Right renal cortex interstitium (tissue), 3 donors: ENCODE results near the gene UNC5B. TPM values are rescaled to one million over a fixed set of nuclear protein-coding genes. Genes with fewer than 3 reads are reported as not detected.

ENCODE experiments used
- DNase-seq, 3 donors: peaks; one replicate each; pipeline ENCODE4 v3.0.0-alpha.2; 2013; ENCODE audit warnings: low read depth in 3 of 3, low spot score in 2 of 3
- polyA plus RNA-seq, 3 donors: library from polyadenylated mRNA; unstranded; fragments of 120-200 nt; gene quantifications; one replicate each; pipeline ENCODE4 v1.2.1, GENCODE V29; 2013; ENCODE audit not compliant: insufficient read length in 3 of 3

The UNC5B gene
- polyA plus RNA-seq, 3 donors: 48.3 to 65.0 (median 49.0) TPM

DNA sequence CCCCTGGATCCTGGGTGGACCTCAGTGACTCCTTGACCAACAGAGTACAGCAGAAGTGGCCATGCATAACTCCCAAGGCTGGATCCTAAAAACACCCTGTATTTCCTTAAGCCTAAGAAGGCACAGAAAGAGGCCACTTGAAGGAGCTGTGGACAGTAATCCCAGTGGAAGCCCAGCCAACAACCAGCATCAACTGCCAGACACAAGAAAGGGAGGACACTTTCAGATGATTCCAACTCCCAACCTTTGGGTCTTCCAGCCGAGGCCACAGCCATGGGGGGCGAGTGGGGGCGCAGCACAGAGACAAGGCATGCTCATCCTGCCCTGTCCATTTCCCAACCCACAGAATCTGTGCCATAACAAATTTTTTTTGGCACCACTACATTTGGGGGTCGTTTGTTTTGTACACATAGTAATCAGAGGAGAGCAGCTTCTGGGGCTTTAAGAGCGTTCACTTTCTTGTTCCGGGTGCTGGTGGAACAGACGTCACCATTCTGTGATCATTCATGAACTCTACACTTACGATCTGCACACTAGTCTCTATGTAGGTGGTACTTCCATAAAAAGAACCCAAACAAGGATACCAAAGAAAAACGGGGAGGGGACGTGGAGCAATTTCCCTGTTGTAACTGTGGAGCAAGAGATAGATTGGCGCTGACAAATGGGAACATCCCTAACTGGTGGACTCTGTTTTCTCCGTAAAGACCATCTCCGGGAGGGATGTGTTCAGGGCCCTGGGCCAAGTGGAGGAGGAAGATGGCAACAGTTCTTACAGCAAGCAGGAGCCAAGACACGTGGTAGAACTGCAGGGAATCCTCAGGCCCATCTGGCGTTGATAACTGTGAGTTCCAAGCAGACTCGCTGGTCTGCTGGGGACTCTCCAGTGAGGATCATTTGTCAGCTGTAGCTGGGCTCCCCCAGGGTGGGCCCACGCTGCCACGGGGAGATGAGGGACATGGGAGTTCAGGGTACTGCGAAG, 100.7 kb downstream of the UNC5B start:
- no peak for DNase-seq

DNA sequence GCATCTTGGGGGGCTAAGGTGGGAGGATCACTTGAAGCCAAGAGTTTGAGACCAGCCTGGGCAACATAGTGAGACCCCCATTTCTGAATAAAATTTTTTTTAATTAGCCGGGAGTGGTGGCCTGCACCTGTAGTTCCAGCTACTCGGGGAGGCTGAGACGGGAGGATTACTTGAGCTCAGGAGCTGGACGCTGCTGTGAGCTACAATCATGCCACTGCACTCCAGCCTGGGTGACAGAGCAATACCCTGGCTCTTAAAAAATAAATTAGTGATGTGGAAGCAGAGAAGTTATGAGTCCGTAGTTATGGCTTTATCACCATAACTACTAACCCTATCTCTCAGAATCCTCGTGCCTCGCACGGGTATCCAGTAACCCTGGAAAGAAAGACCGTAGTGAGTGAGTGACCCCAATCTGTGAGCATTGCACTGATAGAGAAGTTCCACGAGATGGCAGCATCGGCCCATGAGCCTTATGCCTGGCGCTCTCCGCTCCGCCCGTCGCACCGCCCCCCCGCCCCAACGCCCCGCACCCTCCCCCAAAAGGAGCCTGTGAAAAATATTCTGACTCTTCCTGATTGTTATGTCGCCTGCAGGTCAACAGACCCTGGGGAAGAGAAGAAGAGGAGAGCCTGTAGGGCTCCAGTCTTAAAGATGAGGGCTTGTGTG, 101.8 kb downstream of the UNC5B start:
- no peak for DNase-seq

DNA sequence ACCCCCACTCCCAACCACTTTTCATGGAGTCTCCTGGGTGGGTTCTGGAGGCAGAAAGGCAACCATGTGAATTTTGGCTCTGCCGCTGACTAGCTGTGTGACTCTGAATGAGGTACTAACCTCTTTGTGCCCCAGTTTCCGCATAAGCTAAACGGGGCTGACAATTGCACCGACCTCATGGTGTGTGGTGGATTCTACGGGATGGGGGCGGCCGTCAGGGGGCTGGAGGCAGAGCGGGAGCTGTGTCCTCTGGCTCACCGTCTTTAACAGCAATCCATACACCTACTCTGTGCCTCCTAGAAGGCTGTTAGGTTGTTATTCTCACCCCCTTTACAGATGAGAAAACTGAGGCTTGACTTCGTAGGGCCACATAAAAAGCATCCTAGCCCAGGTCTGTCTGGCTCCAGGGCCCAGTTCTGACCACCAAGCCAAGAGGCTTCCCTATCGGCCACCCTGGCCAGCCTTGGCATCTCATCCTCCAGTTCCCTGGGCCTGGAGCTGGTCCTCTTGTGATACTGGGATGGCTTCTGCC, 102.4 kb downstream of the UNC5B start:
- no peak for DNase-seq

DNA sequence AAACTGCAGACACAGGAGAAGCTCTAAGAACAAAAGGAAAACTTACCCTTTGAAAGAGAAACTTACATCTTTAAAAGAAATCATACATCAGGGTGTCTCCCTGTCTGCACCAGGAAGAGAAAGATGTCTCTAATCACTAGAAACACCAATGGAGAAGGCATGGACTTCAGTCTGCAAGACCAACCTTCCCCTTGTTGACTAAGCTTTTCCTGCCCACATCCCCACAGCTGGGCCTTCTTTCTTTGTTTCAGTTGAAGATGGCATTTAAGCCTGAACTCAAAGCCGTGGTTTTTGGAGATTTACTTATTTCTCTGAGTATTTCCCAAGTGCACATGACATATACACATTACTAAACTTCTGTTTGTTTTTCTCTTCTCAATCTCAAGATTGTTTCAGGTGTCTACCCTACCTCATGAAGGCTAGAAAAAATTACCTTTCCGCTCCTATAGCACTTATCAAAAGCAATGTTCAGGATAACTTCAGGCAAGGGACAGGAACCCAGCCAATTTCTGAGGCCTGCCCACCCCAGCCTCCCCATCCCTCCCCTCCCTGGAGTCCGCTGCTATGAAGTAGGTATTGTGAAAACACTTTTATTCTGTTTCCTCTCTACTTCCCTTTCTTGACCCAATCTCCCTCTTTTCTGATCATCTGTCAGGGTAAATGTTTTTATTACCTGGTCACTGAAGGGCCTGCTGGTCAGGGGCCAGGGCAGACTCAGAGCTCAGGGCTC, 103.9 kb downstream of the UNC5B start:
- DNase-seq: no peak

DNA sequence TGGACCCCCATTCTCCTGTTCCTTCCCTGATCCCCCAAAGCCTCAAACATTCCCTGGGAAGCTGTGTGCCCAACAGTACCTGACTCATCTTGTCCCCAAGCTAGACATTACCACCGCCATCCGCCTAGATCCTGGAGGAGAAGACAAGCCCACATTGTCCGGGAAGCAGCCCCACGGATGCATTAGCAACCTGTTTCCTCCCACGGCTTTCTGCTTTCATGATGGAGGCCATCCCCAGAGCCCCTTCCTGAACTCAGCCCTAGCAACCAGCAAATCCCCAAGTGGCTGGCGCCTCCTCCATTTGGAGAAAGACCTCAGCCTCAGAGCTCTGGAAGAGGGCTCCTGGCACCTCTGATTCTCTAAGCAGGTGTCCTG, 104.4 kb downstream of the UNC5B start:
- no peak for DNase-seq

DNA sequence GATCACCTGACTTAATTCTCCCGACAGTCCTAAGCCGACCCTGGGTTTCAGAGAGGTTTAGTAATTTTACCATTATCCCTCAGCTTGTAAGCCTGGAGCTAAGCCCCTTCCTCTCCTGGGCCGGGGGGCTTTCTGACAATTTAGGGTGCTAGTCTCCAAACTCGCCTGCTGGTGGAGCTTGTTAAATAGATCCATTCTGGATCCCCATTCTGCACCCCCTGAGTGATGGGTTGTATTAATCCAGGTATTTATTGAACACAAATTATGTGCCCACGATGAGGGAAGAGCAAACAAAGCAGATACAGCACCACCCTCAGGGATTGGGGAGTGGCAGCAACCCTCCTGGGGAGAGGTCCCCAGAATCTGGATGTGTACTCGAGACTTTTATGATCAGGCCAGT, 105.4 kb downstream of the UNC5B start:
- no peak for DNase-seq

DNA sequence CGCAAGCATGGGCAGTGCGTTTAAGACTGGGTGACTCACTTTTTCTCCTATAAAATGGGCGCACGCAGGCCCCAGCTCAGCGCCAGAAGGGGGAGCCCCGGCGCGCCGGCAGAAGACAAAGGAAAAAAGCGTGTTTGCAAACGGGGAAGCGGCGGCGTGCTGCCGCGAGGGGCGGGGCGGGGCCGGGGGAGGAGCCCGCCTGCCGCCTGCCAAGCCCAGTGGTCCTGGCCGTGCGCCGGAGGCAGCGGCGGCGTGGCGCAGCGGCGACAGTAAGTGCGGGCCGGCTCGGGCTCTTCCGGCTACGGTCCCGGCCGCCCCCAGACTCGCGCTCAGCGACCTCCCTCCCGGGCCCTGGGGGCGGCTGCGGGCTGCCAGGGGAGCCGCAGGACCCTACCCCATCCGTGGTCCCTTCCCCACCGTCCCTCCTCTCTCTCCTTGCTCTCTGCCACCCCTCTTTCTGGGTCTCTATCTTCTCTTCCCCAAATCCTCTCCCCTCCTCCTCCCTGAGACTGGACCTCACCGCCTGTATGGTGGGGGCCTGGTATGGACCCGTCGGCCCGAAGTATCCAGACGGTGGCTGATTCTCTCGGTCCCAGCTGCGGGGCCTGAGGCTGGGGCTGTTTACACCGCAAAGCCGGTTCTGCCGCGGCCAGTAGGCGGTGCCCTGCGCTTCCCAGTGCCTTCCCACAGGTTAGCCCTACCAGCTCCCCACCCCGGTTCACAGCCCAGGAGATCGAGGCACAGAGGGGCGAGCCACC, 106.9 kb downstream of the UNC5B start, which contains the start of gene SLC29A3:
Gene SLC29A3, plus strand, starts transcription at position 218 of the 758 bp plus-strand sequence. Its CDS starts 51 bp downstream, at position 269.
- DNase-seq: peak in 1 of 3 donors; percentile 60

DNA sequence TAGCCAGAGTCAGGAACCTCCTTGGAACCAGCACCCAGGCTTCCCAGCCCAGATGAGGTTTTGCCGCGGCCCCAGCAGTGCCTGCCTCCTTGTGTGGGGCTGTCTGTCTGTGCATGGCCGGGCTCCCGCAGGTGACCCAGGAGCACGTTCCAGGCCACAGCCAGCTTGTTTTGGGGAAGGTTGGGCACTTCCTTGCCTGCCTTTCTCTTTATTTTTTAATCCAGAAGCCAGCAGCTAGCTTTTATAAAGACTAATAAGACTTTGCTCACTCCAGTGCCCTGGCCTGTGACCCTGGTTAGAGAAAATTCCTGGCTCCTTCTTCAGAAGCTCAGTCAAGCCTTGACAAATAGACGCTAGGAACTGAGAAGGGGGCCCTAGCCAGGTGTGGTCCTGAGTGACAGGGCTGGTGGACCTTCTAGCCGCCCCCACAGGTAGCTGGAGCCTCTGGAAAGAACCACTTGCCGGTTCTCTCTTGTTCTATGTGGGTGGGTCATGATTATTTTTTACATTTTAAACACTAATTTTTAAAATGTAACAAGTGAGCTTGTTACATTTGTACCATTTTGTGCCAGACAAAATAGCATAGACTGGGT, 107.5 kb downstream of the UNC5B start:
- DNase-seq: no peak

DNA sequence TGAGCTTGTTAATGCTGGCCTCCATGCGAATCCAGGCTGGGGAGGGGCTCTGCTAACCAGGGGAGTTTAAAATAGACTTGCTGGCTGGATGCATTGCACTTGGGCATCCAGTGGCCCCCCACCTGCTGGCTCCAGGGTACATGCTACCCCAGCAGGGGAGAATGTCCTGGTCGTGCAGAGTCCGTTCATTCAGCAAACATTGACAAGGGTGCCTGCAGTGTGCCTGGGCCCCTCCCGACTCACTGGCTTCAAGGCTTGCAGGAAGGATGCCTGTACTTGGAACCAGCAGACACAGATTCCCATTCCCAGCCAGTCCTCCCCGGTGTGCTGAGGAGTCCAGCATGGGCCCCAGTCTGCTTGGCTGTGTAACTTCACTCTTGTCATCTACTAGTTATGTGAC, 108.2 kb downstream of the UNC5B start:
- DNase-seq: no peak

DNA sequence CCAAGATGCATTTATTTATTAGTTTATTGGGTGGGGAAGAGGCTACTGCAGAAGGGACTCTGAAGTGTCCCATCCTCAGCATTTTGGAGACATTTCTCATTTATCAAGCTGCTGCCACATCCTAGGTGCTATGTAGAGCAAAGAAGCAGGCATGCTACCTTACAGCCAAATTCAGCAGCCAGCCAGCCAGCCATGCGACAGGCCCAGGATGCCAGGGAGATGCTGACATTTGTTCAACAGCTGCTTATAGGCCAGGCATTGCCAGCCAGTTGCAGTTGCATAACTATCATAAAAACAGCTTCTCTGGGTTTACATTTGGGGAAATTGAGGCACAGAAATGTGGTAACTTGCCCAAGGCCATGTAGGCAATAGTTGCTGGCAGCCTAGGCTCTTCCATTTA, 109.0 kb downstream of the UNC5B start:
- DNase-seq: no peak

DNA sequence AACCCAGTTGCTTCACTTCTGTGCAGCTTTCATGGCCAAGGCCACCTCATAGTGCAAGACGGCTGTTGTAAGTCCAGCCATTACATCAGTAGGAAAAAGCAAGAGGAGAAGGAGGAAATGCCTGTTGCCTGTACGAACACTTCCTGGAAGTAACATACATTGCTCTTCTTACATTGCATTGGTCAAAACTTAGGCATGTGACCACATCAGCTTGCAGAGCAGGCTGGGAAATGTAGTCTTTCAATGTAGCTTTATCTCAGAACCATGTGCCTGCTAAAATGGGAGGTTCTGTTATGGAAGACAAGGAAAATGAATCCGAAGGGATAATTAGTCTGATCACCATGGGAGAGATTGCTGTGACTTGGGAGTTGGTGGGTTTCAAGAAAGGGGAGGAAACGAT, 111.0 kb downstream of the UNC5B start:
- no peak for DNase-seq

DNA sequence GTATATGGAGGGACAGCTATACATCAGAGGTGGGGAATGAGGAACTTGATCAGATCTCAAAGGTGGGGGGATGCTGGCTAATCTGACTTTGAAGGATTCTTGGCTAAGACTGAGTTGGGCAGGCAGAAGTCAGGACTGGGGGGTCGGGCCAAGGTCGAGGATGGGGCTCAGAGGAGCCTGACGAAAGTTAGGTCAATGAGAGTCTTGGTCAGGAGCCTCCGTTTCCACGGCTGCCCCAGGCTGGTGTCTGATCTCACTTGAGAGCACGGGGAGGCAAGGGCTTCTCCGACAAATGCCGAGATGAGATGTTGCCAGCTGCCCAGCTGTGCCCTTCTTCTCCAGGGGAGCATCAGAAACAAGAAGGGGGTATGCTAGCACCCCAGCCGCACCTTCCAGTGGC, 112.4 kb downstream of the UNC5B start:
- DNase-seq: no peak

DNA sequence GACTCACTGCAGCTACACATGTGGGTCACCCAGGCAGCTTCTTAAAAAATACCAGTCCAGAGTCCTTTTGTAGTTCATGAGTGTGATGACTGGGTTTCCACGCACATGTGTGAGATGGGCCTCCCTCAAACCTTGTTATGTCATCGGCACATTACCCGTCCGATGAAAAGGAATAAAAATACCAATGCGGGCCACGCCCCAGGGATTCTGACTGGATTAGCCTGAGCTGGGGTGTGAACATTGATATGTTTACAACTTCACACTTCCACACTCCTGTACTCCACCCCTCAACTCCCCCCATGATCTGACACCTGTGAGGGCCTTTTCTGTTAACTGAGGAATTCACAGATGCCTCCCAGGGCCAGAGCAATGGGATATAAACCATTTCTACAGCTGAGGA, 112.9 kb downstream of the UNC5B start:
- DNase-seq: no peak

DNA sequence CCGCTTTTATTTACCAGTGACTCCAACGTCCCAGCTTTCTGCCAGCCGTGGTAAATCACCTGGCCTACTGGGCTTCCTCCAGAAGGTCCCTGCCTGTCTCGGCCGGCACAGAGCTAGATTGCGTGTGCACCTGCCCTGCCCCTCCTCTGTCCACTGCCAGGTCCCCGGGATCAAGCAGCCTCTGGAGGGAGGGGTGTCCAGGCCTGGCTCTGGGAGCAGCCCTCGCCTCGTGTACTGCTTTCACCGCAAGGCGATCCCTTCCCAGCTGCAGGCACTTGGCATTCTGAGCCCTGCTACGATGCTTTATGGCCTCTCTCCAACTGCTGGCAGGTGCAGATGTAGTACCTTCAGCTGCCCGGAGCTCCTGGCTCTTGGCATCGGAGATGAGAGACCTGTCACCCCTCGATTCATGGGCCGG, 114.1 kb downstream of the UNC5B start:
- DNase-seq: no peak

DNA sequence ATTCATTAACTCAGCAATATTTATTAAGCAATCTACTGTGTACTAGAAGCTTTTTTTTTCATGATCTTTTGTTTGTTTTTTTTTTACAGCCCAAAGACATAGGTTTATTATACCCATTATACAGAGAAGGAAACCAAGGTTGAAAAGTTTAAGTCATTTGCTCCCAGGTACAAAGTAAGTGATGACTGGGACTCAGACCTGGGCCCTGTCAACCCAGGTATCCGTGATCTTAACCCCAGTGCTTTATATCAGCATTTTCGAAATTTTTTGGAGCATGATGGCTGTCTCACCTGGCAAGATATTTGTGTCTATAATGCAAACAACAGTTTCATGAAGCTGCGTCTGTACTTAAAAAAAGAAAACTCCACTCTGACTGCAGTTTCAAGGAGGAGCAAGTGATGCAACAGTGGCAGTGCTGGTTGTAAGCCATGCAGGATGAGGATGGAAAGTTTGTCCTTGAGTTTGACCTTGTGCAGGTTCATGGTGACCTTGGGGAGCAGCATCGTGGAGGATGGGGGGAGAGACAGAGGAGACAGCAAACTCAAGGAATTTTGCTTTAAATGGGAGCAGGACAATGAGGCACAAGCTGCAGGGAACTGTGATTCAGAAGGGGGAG, 118.5 kb downstream of the UNC5B start:
- DNase-seq: no peak

DNA sequence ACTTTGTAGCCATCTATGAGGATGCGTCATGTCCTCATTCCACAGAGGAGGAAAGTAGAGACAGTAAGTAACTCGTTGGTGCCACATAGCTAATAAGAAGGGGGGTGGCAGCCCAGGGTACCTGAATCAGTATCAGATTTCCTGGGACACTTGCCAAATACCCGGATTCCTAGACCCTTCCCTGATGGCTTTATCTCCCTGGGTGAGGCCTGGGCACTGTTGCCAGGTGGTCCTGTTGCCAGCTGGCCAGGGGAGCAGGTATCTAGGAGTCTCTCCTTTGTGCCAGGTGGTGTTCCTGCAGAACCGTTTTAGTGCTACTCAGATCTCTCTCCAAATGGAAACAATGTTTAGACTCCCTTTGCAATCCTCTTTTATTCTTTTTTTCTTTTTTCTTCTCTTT, 119.4 kb downstream of the UNC5B start:
- DNase-seq: no peak

DNA sequence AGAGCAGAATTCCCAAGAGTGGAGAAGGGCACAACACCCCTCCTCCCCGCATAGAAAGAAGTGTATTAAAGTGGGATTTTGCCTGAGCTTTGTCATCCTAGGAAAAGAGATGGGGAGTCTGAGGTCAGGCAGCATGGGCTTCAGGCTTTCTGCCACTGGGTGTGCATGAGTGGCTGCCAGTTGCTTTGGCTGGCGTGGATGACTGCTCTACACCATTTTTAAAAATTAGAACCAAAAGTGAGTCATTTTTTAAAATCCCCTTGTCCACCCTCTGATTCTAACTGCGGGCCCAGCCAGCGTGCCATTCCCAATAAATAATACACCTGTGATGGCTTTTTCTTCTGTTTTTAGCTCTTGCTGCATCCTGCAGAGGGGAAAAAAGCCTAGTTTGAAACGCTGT, 120.1 kb downstream of the UNC5B start:
- DNase-seq: no peak

DNA sequence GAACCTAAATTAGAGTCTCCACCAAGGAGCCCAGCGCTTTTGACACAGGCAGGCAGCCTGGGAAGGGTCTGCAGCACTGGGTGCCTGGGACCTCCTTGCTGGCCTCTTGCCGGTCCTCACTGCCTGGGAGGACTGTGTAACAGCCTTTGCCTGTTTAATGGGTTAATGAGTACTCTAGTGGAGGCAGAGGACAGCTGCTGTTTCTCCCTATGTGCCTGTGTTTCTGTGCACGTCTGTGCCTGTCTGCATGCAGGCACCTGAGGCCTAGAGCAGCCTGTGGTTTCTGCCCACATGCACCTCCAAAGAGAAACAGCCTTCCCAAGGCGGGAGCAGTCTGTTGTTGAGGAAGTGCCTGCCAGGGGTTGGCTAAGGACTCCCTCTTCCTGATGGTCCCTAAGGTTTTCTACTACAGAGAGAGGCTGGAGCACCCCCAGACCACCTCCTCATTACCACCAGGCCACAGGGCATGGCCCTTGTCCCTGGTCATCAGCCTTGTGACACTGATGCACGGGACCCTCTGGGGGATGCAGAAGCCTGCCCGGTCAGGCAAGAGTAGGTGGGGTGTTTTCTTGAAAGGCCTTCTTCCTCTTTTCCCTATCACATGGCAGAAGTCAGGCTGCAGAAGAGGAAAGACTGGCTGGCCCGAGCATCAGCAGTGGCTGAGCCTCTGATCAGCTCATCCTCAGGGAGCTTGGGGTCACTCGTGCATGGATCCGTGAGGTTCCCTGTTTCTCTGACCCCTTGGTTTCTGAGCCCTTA, 120.9 kb downstream of the UNC5B start:
- no peak for DNase-seq
